SJCRH30 (cell line): ENCODE data around the gene KLC3. TPM values are rescaled to one million over a fixed set of nuclear protein-coding genes. Genes with fewer than 3 reads are reported as not detected.
"Not testable (repeated sequence)": the region's sequence is repeated elsewhere in the genome, so short reads cannot be mapped to it uniquely, and the experiment has no call there.

ENCODE experiments used
- DNase-seq, 2 experiments: peaks; one replicate each; pipeline ENCODE4 v3.0.0-alpha.2; 2015 to 2020
- H3K27ac ChIP-seq: fragments of 250-450 bp; sonication (Bioruptor Pico); 2 replicates; pipeline ENCODE4 v1.5.1; 2020; ENCODE audit warnings: mild to moderate bottlenecking, moderate library complexity
- H3K27me3 ChIP-seq: fragments of 250-450 bp; sonication (Bioruptor Pico); 2 replicates; pipeline ENCODE4 v1.5.1; 2020; ENCODE audit warnings: mild to moderate bottlenecking, moderate library complexity
- H3K36me3 ChIP-seq: fragments of 250-450 bp; sonication (Bioruptor Pico); 2 replicates; pipeline ENCODE4 v1.5.1; 2020; ENCODE audit warnings: mild to moderate bottlenecking, moderate library complexity
- H3K4me1 ChIP-seq: fragments of 250-450 bp; sonication (Bioruptor Pico); 2 replicates; pipeline ENCODE4 v1.5.1; 2020; ENCODE audit warnings: mild to moderate bottlenecking, moderate library complexity
- H3K4me3 ChIP-seq: fragments of 250-450 bp; sonication (Bioruptor Pico); 2 replicates; pipeline ENCODE4 v1.5.1; 2020; ENCODE audit warnings: mild to moderate bottlenecking, moderate library complexity
- H3K9me3 ChIP-seq: fragments of 250-450 bp; sonication (Bioruptor Pico); replicated peaks from 2 replicates; pipeline ENCODE4 v1.5.1; 2020; ENCODE audit warnings: mild to moderate bottlenecking, moderate library complexity
- total RNA-seq: library from RNA; depleted of rRNA; stranded (reverse); fragments of >200 nt; shearing (Covaris generic); gene quantifications from 2 replicates; pipeline ENCODE4 v1.2.3, GENCODE V29; 2014

Gene KLC3
- total RNA-seq, 1 experiment from 2014 or later = not detected

GRCh38 chr19:45327404-45328143 is 13.0 kb upstream of the KLC3 start:
- H3K9me3 ChIP-seq = no peaks in the 10 kb centered on the region
- no peak for DNase-seq
- H3K36me3 ChIP-seq = no peaks in the 10 kb centered on the region
- no peak overlapping the region for H3K27ac ChIP-seq
- peaks cover 6% of the 10 kb centered on the region for H3K27me3 ChIP-seq
- no peak overlapping the region for H3K4me3 ChIP-seq
- peaks cover 9% of the 10 kb centered on the region; the same call in 1 of the 2 replicates for H3K4me1 ChIP-seq

GRCh38 chr19:45331411-45331810 is 9.1 kb upstream of the KLC3 start:
- H3K4me1 ChIP-seq = no peaks in the 10 kb centered on the region
- no peaks in the 10 kb centered on the region for H3K36me3 ChIP-seq
- DNase-seq = no peak
- H3K27me3 ChIP-seq = no peaks in the 10 kb centered on the region; the same call in 1 of the 2 replicates
- H3K4me3 ChIP-seq = no peak overlapping the region
- no peaks in the 10 kb centered on the region for H3K9me3 ChIP-seq
- H3K27ac ChIP-seq = no peak overlapping the region

GRCh38 chr19:45333609-45334303 is 6.8 kb upstream of the KLC3 start:
- no peaks in the 10 kb centered on the region for H3K9me3 ChIP-seq
- no peak overlapping the region for H3K27ac ChIP-seq
- H3K4me1 ChIP-seq = no peaks in the 10 kb centered on the region
- H3K27me3 ChIP-seq = no peaks in the 10 kb centered on the region
- H3K4me3 ChIP-seq = no peak overlapping the region
- DNase-seq = no peak
- no peaks in the 10 kb centered on the region for H3K36me3 ChIP-seq

- H3K4me3 ChIP-seq, H3K4me1 ChIP-seq, DNase-seq, H3K27ac ChIP-seq, H3K27me3 ChIP-seq, H3K9me3 ChIP-seq, H3K36me3 ChIP-seq: not testable (repeated sequence)
Measured at GRCh38 chr19:45334881-45335280, 5.7 kb upstream of the KLC3 start.

GRCh38 chr19:45336696-45337251 is 3.8 kb upstream of the KLC3 start:
- Histone ChIP-seq H3K4me1 (no peaks in the 10 kb centered on the region), H3K4me3 (no peak overlapping the region), H3K27ac (no peak overlapping the region), H3K36me3 (no peaks in the 10 kb centered on the region), H3K27me3 (no peaks in the 10 kb centered on the region), H3K9me3 (no peaks in the 10 kb centered on the region)
- DNase-seq = no peak

GRCh38 chr19:45339629-45340028 is 921 bp upstream of the KLC3 start:
- no peak overlapping the region for H3K4me3 ChIP-seq
- no peaks in the 10 kb centered on the region for H3K27me3 ChIP-seq
- no peaks in the 10 kb centered on the region for H3K4me1 ChIP-seq
- no peaks in the 10 kb centered on the region for H3K36me3 ChIP-seq
- H3K9me3 ChIP-seq = no peaks in the 10 kb centered on the region
- no peak overlapping the region for H3K27ac ChIP-seq
- no peak for DNase-seq

GRCh38 chr19:45340899-45341453 is 426 bp downstream of the KLC3 start:
- Histone ChIP-seq H3K27me3 (0 out of 2 replicates have a peak, but pooled peaks cover 3% of the 10 kb centered on the region), H3K4me1 (no peaks in the 10 kb centered on the region), H3K27ac (no peak overlapping the region), H3K4me3 (no peak overlapping the region), H3K36me3 (no peaks in the 10 kb centered on the region), H3K9me3 (no peaks in the 10 kb centered on the region)
- DNase-seq = no peak

GRCh38 chr19:45342911-45343310 is 2.4 kb downstream of the KLC3 start:
- Histone ChIP-seq H3K4me3 (no peak overlapping the region), H3K9me3 (no peaks in the 10 kb centered on the region), H3K27ac (no peak overlapping the region), H3K36me3 (no peaks in the 10 kb centered on the region), H3K27me3 (0 out of 2 replicates have a peak, but pooled peaks cover 3% of the 10 kb centered on the region), H3K4me1 (no peaks in the 10 kb centered on the region)
- no peak for DNase-seq

GRCh38 chr19:45344621-45345505 is 4.3 kb downstream of the KLC3 start:
- no peak overlapping the region for H3K4me3 ChIP-seq
- DNase-seq = no peak
- no peaks in the 10 kb centered on the region for H3K4me1 ChIP-seq
- 0 out of 2 replicates have a peak, but pooled peaks cover 3% of the 10 kb centered on the region for H3K27me3 ChIP-seq
- no peaks in the 10 kb centered on the region for H3K9me3 ChIP-seq
- no peak overlapping the region for H3K27ac ChIP-seq
- H3K36me3 ChIP-seq = no peaks in the 10 kb centered on the region

- Histone ChIP-seq H3K27me3 (0 out of 2 replicates have a peak, but pooled peaks cover 3% of the 10 kb centered on the region), H3K9me3 (no peaks in the 10 kb centered on the region), H3K27ac (no peak overlapping the region), H3K4me1 (no peaks in the 10 kb centered on the region), H3K36me3 (no peaks in the 10 kb centered on the region), H3K4me3 (no peak overlapping the region)
- no peak for DNase-seq
Measured at GRCh38 chr19:45345506-45345860, 4.9 kb downstream of the KLC3 start.

- Histone ChIP-seq H3K4me1 (no peaks in the 10 kb centered on the region), H3K27ac (no peak overlapping the region), H3K4me3 (no peak overlapping the region), H3K27me3 (0 out of 2 replicates have a peak, but pooled peaks cover 3% of the 10 kb centered on the region), H3K36me3 (peaks cover 3% of the 10 kb centered on the region; the same call in 1 of the 2 replicates), H3K9me3 (no peaks in the 10 kb centered on the region)
- DNase-seq = no peak
Measured at GRCh38 chr19:45346449-45346848, 5.9 kb downstream of the KLC3 start.

- Histone ChIP-seq H3K27ac (no peak overlapping the region), H3K9me3 (no peaks in the 10 kb centered on the region), H3K36me3 (peaks cover 3% of the 10 kb centered on the region; the same call in 1 of the 2 replicates), H3K27me3 (0 out of 2 replicates have a peak, but pooled peaks cover 3% of the 10 kb centered on the region), H3K4me3 (no peak overlapping the region), H3K4me1 (no peaks in the 10 kb centered on the region)
- DNase-seq = no peak
Measured at GRCh38 chr19:45347570-45348366, 7.2 kb downstream of the KLC3 start.

GRCh38 chr19:45348367-45349125 is 8.0 kb downstream of the KLC3 start:
- no peak for DNase-seq
- Histone ChIP-seq H3K36me3 (peaks cover 3% of the 10 kb centered on the region; the same call in 1 of the 2 replicates), H3K27ac (no peak overlapping the region), H3K4me1 (no peaks in the 10 kb centered on the region), H3K4me3 (no peak overlapping the region), H3K9me3 (no peaks in the 10 kb centered on the region), H3K27me3 (0 out of 2 replicates have a peak, but pooled peaks cover 3% of the 10 kb centered on the region)
